Mucosa of rectum (tissue), 2 donors: ENCODE results near the gene ANKRD13D.

Source experiments
- H3K27ac ChIP-seq, 2 donors: one replicate each; pipeline ENCODE4 v1.7.0; 2013; ENCODE audit warnings: inconsistent platforms in 2 of 2, low read depth in 2 of 2, low read length in 2 of 2
- H3K27me3 ChIP-seq, 2 donors: one replicate each; pipeline ENCODE4 v1.7.0; 2013; ENCODE audit warnings: low read length in 2 of 2; ENCODE audit not compliant: control insufficient read depth in 2 of 2, insufficient read depth in 2 of 2
- H3K36me3 ChIP-seq, 2 donors: one replicate each; pipeline ENCODE4 v1.7.0; 2013; ENCODE audit warnings: low read length in 2 of 2; ENCODE audit not compliant: control insufficient read depth in 2 of 2, insufficient read depth in 2 of 2
- H3K4me1 ChIP-seq, 2 donors: one replicate each; pipeline ENCODE4 v1.7.0; 2013; ENCODE audit warnings: low read length in 2 of 2, mild to moderate bottlenecking in 1 of 2; ENCODE audit not compliant: control insufficient read depth in 2 of 2, insufficient read depth in 2 of 2
- H3K4me3 ChIP-seq, 2 donors: one replicate each; pipeline ENCODE4 v1.7.0; 2013; ENCODE audit warnings: low read length in 2 of 2
- H3K9ac ChIP-seq, 2 donors: one replicate each; pipeline ENCODE4 v1.7.0; 2013; ENCODE audit warnings: low read length in 2 of 2, low read depth in 1 of 2, mild to moderate bottlenecking in 1 of 2
- H3K9me3 ChIP-seq, 2 donors: one replicate each; pipeline ENCODE4 v1.7.0; 2013; ENCODE audit warnings: low read length in 2 of 2; ENCODE audit not compliant: control insufficient read depth in 2 of 2
- donor health status: healthy.
- donor health status: Normal muscosa, but diverticular disease.

ANKRD13D gene

GRCh38 chr11:67280788-67281551 lies 8.1 kb upstream of the ANKRD13D start:
- H3K4me3 ChIP-seq = no peak overlapping the region

GRCh38 chr11:67281552-67282150 lies 7.5 kb upstream of the ANKRD13D start:
- H3K27me3 ChIP-seq = no peaks in the 10 kb centered on the region
- H3K4me3 ChIP-seq = no peak overlapping the region
- peaks cover 21 to 30% of the 10 kb centered on the region in 2 donors for H3K4me1 ChIP-seq
- peaks cover 58 to 70% of the 10 kb centered on the region in 2 donors for H3K36me3 ChIP-seq
- H3K9ac ChIP-seq = no peak overlapping the region
- H3K27ac ChIP-seq = no peak overlapping the region
- no peaks in the 10 kb centered on the region for H3K9me3 ChIP-seq

More at GRCh38 chr11:67280788-67281551, 8.1 kb upstream of the ANKRD13D start:
- Histone ChIP-seq H3K4me1 (peaks cover 27 to 34% of the 10 kb centered on the region in 2 donors), H3K27me3 (no peaks in the 10 kb centered on the region), H3K9me3 (no peaks in the 10 kb centered on the region), H3K9ac (no peak overlapping the region), H3K27ac (peak overlapping the region in 1 of 2 donors; percentile 23), H3K36me3 (peaks cover 58 to 68% of the 10 kb centered on the region in 2 donors)

DNA sequence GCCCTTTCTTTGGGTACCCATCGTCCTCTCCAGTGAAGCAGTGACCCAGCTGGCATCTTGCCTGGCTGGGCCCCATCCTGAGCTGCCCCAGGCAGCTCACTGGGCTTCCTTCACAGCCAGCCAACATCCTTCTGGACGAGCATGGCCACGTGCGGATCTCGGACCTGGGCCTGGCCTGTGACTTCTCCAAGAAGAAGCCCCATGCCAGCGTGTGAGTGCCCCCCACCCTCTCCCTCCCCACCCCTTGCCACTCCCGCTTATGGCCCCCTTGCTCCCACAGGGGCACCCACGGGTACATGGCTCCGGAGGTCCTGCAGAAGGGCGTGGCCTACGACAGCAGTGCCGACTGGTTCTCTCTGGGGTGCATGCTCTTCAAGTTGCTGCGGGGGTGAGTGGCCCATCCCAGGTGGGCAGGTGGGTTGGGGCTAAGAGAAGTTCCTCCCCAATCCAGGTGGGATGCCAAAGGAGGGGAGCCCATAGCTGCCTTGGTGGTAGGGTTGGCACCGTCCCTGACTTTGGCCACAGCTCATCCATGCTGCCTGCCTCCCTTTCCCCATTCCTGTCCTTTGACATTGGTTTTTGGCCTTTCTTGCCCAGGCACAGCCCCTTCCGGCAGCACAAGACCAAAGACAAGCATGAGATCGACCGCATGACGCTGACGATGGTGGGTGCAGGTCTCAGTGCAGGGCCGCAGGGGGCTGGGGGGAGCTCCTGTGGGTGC lies 6.8 kb upstream of the ANKRD13D start:
- H3K27ac ChIP-seq = peak overlapping the region in 1 of 2 donors; percentile 61
- peaks cover 14 to 30% of the 10 kb centered on the region in 2 donors for H3K4me1 ChIP-seq

GRCh38 chr11:67282876-67283371 lies 6.2 kb upstream of the ANKRD13D start:
- Histone ChIP-seq H3K9me3 (no peaks in the 10 kb centered on the region), H3K9ac (no peak overlapping the region), H3K36me3 (peaks cover 58 to 77% of the 10 kb centered on the region in 2 donors), H3K27ac (peak overlapping the region in 1 of 2 donors; percentile 61), H3K4me1 (peaks cover 13 to 30% of the 10 kb centered on the region in 2 donors), H3K27me3 (no peaks in the 10 kb centered on the region), H3K4me3 (no peak overlapping the region)

More for the DNA sequence above, 6.8 kb upstream of the ANKRD13D start:
- H3K27me3 ChIP-seq = no peaks in the 10 kb centered on the region
- no peaks in the 10 kb centered on the region for H3K9me3 ChIP-seq
- no peak overlapping the region for H3K4me3 ChIP-seq
- peaks cover 58 to 75% of the 10 kb centered on the region in 2 donors for H3K36me3 ChIP-seq
- no peak overlapping the region for H3K9ac ChIP-seq

GRCh38 chr11:67283481-67283963 lies 5.6 kb upstream of the ANKRD13D start:
- Histone ChIP-seq H3K36me3 (peaks cover 58 to 77% of the 10 kb centered on the region in 2 donors), H3K27me3 (no peaks in the 10 kb centered on the region), H3K9me3 (no peaks in the 10 kb centered on the region), H3K9ac (no peak overlapping the region), H3K27ac (peak overlapping the region; percentile 34 to 61), H3K4me1 (peaks cover 11 to 29% of the 10 kb centered on the region in 2 donors), H3K4me3 (no peak overlapping the region)

- no peaks in the 10 kb centered on the region for H3K27me3 ChIP-seq
- peaks cover 12 to 28% of the 10 kb centered on the region in 2 donors for H3K4me1 ChIP-seq
- no peak overlapping the region for H3K4me3 ChIP-seq
- H3K36me3 ChIP-seq = peaks cover 47 to 63% of the 10 kb centered on the region in 2 donors
- H3K9me3 ChIP-seq = no peaks in the 10 kb centered on the region
- no peak overlapping the region for H3K27ac ChIP-seq
- no peak overlapping the region for H3K9ac ChIP-seq
These were observed 4.1 kb upstream of the ANKRD13D start for GRCh38 chr11:67284811-67285540.

DNA sequence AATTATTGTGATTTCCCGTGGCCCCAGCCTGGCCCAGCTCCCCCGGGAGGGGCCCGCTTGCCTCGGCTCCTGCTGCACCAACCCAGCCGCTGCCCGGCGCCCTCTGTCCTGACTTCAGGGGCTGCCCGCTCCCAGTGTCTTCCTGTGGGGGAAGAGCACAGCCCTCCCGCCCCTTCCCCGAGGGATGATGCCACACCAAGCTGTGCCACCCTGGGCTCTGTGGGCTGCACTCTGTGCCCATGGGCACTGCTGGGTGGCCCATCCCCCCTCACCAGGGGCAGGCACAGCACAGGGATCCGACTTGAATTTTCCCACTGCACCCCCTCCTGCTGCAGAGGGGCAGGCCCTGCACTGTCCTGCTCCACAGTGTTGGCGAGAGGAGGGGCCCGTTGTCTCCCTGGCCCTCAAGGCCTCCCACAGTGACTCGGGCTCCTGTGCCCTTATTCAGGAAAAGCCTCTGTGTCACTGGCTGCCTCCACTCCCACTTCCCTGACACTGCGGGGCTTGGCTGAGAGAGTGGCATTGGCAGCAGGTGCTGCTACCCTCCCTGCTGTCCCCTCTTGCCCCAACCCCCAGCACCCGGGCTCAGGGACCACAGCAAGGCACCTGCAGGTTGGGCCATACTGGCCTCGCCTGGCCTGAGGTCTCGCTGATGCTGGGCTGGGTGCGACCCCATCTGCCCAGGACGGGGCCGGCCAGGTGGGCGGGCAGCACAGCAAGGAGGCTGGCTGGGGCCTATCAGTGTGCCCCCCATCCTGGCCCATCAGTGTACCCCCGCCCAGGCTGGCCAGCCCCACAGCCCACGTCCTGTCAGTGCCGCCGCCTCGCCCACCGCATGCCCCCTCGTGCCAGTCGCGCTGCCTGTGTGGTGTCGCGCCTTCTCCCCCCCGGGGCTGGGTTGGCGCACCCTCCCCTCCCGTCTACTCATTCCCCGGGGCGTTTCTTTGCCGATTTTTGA lies 3.3 kb upstream of the ANKRD13D start:
- H3K4me1 ChIP-seq = peaks cover 21 to 34% of the 10 kb centered on the region in 2 donors
- H3K36me3 ChIP-seq = peaks cover 39 to 54% of the 10 kb centered on the region in 2 donors
- H3K9ac ChIP-seq = peak overlapping the region in 1 of 2 donors; percentile 34
- H3K9me3 ChIP-seq = no peaks in the 10 kb centered on the region
- H3K4me3 ChIP-seq = no peak overlapping the region
- no peaks in the 10 kb centered on the region for H3K27me3 ChIP-seq
- peak overlapping the region in 1 of 2 donors; percentile 98 for H3K27ac ChIP-seq

- H3K4me1 ChIP-seq = peaks cover 21 to 34% of the 10 kb centered on the region in 2 donors
- H3K27ac ChIP-seq = peak overlapping the region; percentile 86 to 98
- H3K9ac ChIP-seq = peak overlapping the region in 1 of 2 donors; percentile 83
- H3K4me3 ChIP-seq = no peak overlapping the region
- H3K36me3 ChIP-seq = peaks cover 32 to 47% of the 10 kb centered on the region in 2 donors
- no peaks in the 10 kb centered on the region for H3K9me3 ChIP-seq
- H3K27me3 ChIP-seq = no peaks in the 10 kb centered on the region
These were observed 2.3 kb upstream of the ANKRD13D start for GRCh38 chr11:67286621-67287333.
